NB4 (cell line): Measurements from ENCODE around the gene ADAMTS12.

Experiments
- POLR2A ChIP-seq: IDR thresholded peaks from 2 replicates; pipeline ENCODE4 v1.6.1; 2011; ENCODE audit warnings: mild to moderate bottlenecking; ENCODE audit not compliant: insufficient read length; ENCODE audit errors: extremely low read depth
- TF ChIP-seq, protein P1 (sequence below): IDR thresholded peaks from one replicate; pipeline ENCODE4 v1.5.1; 2012; ENCODE audit warnings: low read depth, low read length

- TF ChIP-seq, protein P1, sequence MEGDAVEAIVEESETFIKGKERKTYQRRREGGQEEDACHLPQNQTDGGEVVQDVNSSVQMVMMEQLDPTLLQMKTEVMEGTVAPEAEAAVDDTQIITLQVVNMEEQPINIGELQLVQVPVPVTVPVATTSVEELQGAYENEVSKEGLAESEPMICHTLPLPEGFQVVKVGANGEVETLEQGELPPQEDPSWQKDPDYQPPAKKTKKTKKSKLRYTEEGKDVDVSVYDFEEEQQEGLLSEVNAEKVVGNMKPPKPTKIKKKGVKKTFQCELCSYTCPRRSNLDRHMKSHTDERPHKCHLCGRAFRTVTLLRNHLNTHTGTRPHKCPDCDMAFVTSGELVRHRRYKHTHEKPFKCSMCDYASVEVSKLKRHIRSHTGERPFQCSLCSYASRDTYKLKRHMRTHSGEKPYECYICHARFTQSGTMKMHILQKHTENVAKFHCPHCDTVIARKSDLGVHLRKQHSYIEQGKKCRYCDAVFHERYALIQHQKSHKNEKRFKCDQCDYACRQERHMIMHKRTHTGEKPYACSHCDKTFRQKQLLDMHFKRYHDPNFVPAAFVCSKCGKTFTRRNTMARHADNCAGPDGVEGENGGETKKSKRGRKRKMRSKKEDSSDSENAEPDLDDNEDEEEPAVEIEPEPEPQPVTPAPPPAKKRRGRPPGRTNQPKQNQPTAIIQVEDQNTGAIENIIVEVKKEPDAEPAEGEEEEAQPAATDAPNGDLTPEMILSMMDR = no peak
- TF ChIP-seq POLR2A = no peak
Observed at GRCh38 chr5:33931136-33931535, 39.3 kb upstream of the ADAMTS12 start.
